ENCODE data around the gene NRSN1. TPM values are rescaled to one million over a fixed set of nuclear protein-coding genes. Genes with fewer than 3 reads are reported as not detected.

Gene NRSN1
- total and polyA plus RNA-seq, 2 donors (not counting 1 experiment from before 2014, with no cell fraction given), result not detected

DNA sequence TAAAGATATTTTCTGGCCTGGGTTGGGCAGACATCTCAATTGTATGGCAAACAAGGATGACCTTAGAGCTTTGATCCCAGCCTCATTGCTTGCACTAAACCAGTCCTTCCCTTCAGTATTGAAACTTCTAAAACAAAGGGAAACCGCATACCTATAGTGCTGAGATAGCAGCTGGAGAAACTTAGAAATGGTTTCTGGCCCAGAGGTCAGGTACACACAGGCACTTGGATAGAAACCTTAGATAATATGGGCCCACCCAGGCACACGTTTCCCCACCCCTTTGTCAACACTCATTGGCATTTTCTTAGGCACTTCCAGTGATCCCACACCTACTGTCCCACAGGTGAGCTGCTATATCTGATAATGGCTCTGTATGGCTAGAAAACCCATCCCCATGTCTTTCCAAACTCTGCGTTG is 22.1 kb downstream of the NRSN1 start:
- Histone ChIP-seq H3K4me1 (ENCODE audit: control insufficient read depth, extremely low read depth, insufficient read depth, low read length) (no peaks in the 10 kb centered on the region), H3K4me2 (ENCODE audit: extremely low read depth, insufficient read depth, low read length) (no peak overlapping the region), H3K27ac (ENCODE audit: insufficient read depth, low read length) (no peak overlapping the region), H3K27me3 (ENCODE audit: control insufficient read depth, insufficient read depth, low read length) (no peaks in the 10 kb centered on the region), H3K36me3 (ENCODE audit: control insufficient read depth, insufficient read depth, low read length) (no peaks in the 10 kb centered on the region), H3K4me3 (replicated peaks in 1 of 4; ENCODE audit: control extremely low read depth in 1 of 4, insufficient read depth in 1 of 4, low read depth in 3 of 4, low read length in 4 of 4) (no peak overlapping the region), H3K9me3 (ENCODE audit: control insufficient read depth, insufficient read depth, low read depth, low read length) (no peaks in the 10 kb centered on the region), H2AFZ (ENCODE audit: low read length) (no peak overlapping the region), H3K9ac (ENCODE audit: insufficient read depth, low read length) (no peak overlapping the region), H3K79me2 (ENCODE audit: control insufficient read depth, insufficient read depth, low read length) (no peaks in the 10 kb centered on the region), H4K20me1 (ENCODE audit: control insufficient read depth, extremely low read depth, insufficient read depth, low read length) (no peaks in the 10 kb centered on the region)
- TF ChIP-seq, protein P1, sequence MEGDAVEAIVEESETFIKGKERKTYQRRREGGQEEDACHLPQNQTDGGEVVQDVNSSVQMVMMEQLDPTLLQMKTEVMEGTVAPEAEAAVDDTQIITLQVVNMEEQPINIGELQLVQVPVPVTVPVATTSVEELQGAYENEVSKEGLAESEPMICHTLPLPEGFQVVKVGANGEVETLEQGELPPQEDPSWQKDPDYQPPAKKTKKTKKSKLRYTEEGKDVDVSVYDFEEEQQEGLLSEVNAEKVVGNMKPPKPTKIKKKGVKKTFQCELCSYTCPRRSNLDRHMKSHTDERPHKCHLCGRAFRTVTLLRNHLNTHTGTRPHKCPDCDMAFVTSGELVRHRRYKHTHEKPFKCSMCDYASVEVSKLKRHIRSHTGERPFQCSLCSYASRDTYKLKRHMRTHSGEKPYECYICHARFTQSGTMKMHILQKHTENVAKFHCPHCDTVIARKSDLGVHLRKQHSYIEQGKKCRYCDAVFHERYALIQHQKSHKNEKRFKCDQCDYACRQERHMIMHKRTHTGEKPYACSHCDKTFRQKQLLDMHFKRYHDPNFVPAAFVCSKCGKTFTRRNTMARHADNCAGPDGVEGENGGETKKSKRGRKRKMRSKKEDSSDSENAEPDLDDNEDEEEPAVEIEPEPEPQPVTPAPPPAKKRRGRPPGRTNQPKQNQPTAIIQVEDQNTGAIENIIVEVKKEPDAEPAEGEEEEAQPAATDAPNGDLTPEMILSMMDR (conservative IDR thresholded peaks at IDR 0.05 in 1 of 2, IDR thresholded peaks at IDR 0.05 in 1 of 2; ENCODE audit: low read depth in 1 of 2, low read length in 2 of 2), result no peak
- TF ChIP-seq EZH2 (IDR thresholded peaks at IDR 0.05; ENCODE audit: low read length, missing control alignments), result no peak
- DNase-seq (ENCODE audit: low read depth in 2 of 2), result no peak

DNA sequence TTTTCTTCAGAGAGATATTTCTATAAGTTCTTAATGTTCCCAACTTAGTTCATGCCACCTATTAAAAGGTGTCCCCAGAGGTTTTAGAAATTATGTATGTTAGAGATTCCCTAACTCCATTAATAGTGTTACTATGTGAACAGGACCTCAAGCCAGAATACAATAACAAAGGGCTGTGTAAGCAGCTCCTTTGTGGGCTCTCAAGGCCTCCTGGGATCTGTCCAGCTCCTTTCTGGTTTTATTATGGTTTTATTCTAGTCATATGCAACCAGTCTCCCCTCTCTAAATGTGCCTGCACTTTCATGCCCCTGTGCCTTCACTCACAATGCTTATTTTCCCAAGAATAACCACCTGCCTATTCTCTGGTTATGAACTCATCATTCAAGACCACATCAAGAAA is 22.7 kb downstream of the NRSN1 start:
- Histone ChIP-seq H3K79me2 (ENCODE audit: control insufficient read depth, insufficient read depth, low read length) (no peaks in the 10 kb centered on the region), H3K4me1 (ENCODE audit: control insufficient read depth, extremely low read depth, insufficient read depth, low read length) (no peaks in the 10 kb centered on the region), H3K4me3 (replicated peaks in 1 of 4; ENCODE audit: control extremely low read depth in 1 of 4, insufficient read depth in 1 of 4, low read depth in 3 of 4, low read length in 4 of 4) (no peak overlapping the region), H3K9ac (ENCODE audit: insufficient read depth, low read length) (no peak overlapping the region), H2AFZ (ENCODE audit: low read length) (no peak overlapping the region), H4K20me1 (ENCODE audit: control insufficient read depth, extremely low read depth, insufficient read depth, low read length) (no peaks in the 10 kb centered on the region), H3K9me3 (ENCODE audit: control insufficient read depth, insufficient read depth, low read depth, low read length) (no peaks in the 10 kb centered on the region), H3K36me3 (ENCODE audit: control insufficient read depth, insufficient read depth, low read length) (no peaks in the 10 kb centered on the region), H3K27ac (ENCODE audit: insufficient read depth, low read length) (no peak overlapping the region), H3K27me3 (ENCODE audit: control insufficient read depth, insufficient read depth, low read length) (no peaks in the 10 kb centered on the region), H3K4me2 (ENCODE audit: extremely low read depth, insufficient read depth, low read length) (no peak overlapping the region)
- TF ChIP-seq, protein P1 (conservative IDR thresholded peaks at IDR 0.05 in 1 of 2, IDR thresholded peaks at IDR 0.05 in 1 of 2; ENCODE audit: low read depth in 1 of 2, low read length in 2 of 2), result no peak
- TF ChIP-seq EZH2 (IDR thresholded peaks at IDR 0.05; ENCODE audit: low read length, missing control alignments), result no peak
- no peak for DNase-seq (ENCODE audit: low read depth in 2 of 2)

DNA sequence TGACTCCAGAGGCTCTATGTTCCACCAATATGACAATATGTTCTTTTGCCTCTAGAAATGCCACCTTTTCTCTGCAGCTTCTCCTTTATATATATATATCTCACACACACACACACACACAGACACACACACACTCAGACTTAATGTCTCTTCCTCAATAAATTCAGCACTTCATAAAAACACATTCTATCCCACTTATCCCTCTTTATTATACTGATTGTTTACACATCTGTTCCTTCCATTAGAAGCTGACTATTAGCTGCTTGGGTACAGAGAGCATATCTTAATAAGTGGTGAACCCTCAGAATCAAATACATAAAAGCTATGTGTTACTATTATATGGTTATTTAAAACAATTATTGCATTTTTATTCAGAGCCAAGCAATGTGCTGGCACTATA is 23.3 kb downstream of the NRSN1 start:
- no peak for TF ChIP-seq EZH2 (IDR thresholded peaks at IDR 0.05; ENCODE audit: low read length, missing control alignments)
- TF ChIP-seq, protein P1 (conservative IDR thresholded peaks at IDR 0.05 in 1 of 2, IDR thresholded peaks at IDR 0.05 in 1 of 2; ENCODE audit: low read depth in 1 of 2, low read length in 2 of 2), result no peak
- Histone ChIP-seq H3K9me3 (ENCODE audit: control insufficient read depth, insufficient read depth, low read depth, low read length) (no peaks in the 10 kb centered on the region), H3K27me3 (ENCODE audit: control insufficient read depth, insufficient read depth, low read length) (no peaks in the 10 kb centered on the region), H3K4me1 (ENCODE audit: control insufficient read depth, extremely low read depth, insufficient read depth, low read length) (no peaks in the 10 kb centered on the region), H3K4me3 (replicated peaks in 1 of 4; ENCODE audit: control extremely low read depth in 1 of 4, insufficient read depth in 1 of 4, low read depth in 3 of 4, low read length in 4 of 4) (no peak overlapping the region), H3K9ac (ENCODE audit: insufficient read depth, low read length) (no peak overlapping the region), H3K4me2 (ENCODE audit: extremely low read depth, insufficient read depth, low read length) (no peak overlapping the region), H3K27ac (ENCODE audit: insufficient read depth, low read length) (no peak overlapping the region), H3K79me2 (ENCODE audit: control insufficient read depth, insufficient read depth, low read length) (no peaks in the 10 kb centered on the region), H3K36me3 (ENCODE audit: control insufficient read depth, insufficient read depth, low read length) (no peaks in the 10 kb centered on the region), H2AFZ (ENCODE audit: low read length) (no peak overlapping the region), H4K20me1 (ENCODE audit: control insufficient read depth, extremely low read depth, insufficient read depth, low read length) (no peaks in the 10 kb centered on the region)
- no peak for DNase-seq (ENCODE audit: low read depth in 2 of 2)
